Measurements from ENCODE around the gene MED9. TPM values are rescaled to one million over a fixed set of nuclear protein-coding genes. Genes with fewer than 3 reads are reported as not detected.

MED9 gene
- total and polyA plus RNA-seq, 11 donors = 26.3 to 64.4 (median 34.2) TPM

GRCh38 chr17:17511293-17511741 is 34.5 kb downstream of the MED9 start:
- no peak overlapping the region for H3K27ac ChIP-seq
- no peak for TF ChIP-seq POLR2A (IDR thresholded peaks at IDR 0.05)
- TF ChIP-seq, protein P1, sequence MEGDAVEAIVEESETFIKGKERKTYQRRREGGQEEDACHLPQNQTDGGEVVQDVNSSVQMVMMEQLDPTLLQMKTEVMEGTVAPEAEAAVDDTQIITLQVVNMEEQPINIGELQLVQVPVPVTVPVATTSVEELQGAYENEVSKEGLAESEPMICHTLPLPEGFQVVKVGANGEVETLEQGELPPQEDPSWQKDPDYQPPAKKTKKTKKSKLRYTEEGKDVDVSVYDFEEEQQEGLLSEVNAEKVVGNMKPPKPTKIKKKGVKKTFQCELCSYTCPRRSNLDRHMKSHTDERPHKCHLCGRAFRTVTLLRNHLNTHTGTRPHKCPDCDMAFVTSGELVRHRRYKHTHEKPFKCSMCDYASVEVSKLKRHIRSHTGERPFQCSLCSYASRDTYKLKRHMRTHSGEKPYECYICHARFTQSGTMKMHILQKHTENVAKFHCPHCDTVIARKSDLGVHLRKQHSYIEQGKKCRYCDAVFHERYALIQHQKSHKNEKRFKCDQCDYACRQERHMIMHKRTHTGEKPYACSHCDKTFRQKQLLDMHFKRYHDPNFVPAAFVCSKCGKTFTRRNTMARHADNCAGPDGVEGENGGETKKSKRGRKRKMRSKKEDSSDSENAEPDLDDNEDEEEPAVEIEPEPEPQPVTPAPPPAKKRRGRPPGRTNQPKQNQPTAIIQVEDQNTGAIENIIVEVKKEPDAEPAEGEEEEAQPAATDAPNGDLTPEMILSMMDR (IDR thresholded peaks at IDR 0.05) = no peak
- no peaks in the 10 kb centered on the region for H3K27me3 ChIP-seq
- intact Hi-C loops (cut with DNase I) = no loop called here
- WGBS, 4 donors = 80 to 84% (median 82%) methylated on average over 9 to 12 of the region's 12 CpGs
- H3K9me3 ChIP-seq = no peaks in the 10 kb centered on the region
- ATAC-seq (no peak), DNase-seq (peak in 2 of 5 donors; percentile 23 to 34)
- H3K4me1 ChIP-seq = peaks cover 0 to 20% (median 10%) of the 10 kb centered on the region in 12 donors
- no peak overlapping the region for H3K4me3 ChIP-seq
- H3K36me3 ChIP-seq = no peaks in the 10 kb centered on the region

GRCh38 chr17:17511881-17512858 is 35.4 kb downstream of the MED9 start:
- 83 to 86% (median 85%) methylated on average over 19 to 29 of the region's 29 CpGs for WGBS, 4 donors

DNA sequence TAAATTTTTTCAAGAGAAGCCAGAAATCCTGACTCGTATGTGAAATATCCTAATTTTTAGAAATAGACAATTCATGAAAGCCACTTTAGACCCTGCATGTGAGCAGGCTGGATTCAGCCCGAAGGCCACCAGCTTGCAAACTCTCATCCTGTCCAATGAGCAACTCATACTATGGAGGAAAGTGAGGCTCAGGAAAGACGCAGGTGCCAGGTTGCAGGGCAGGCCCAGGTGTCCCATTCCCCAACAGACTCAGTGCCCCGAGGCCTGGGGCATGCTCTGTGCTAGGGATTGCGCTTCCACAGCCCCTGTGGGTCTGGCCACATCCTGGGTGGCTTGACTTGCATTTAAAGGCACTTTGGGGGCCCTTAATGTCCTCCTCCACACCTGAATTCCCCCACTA is 36.1 kb downstream of the MED9 start:
- Histone ChIP-seq H3K4me1 (peaks cover 0 to 4% (median 0%) of the 10 kb centered on the region in 12 donors), H3K27me3 (no peaks in the 10 kb centered on the region), H3K9me3 (no peaks in the 10 kb centered on the region), H3K27ac (no peak overlapping the region), H3K4me3 (no peak overlapping the region), H3K36me3 (no peaks in the 10 kb centered on the region)
- no peak for ATAC-seq
- peak in 1 of 5 donors; percentile 13 for DNase-seq
- intact Hi-C loops (cut with DNase I) = no loop called here
- 85 to 96% (median 94%) methylated on average over 2 to 5 of the region's 5 CpGs for WGBS, 4 donors
- TF ChIP-seq, protein P1 (IDR thresholded peaks at IDR 0.05) = no peak
- TF ChIP-seq POLR2A (IDR thresholded peaks at IDR 0.05) = no peak

More at GRCh38 chr17:17511881-17512858, 35.4 kb downstream of the MED9 start:
- no peak for ATAC-seq
- DNase-seq = peak in 2 of 5 donors; percentile 28 to 51
- Histone ChIP-seq H3K36me3 (no peaks in the 10 kb centered on the region), H3K27me3 (no peaks in the 10 kb centered on the region), H3K9me3 (no peaks in the 10 kb centered on the region), H3K4me3 (no peak overlapping the region), H3K27ac (no peak overlapping the region), H3K4me1 (peaks cover 0 to 11% (median 3%) of the 10 kb centered on the region in 12 donors)
- TF ChIP-seq, protein P1 (IDR thresholded peaks at IDR 0.05) = no peak
- intact Hi-C loops (cut with DNase I) = no loop called here

DNA sequence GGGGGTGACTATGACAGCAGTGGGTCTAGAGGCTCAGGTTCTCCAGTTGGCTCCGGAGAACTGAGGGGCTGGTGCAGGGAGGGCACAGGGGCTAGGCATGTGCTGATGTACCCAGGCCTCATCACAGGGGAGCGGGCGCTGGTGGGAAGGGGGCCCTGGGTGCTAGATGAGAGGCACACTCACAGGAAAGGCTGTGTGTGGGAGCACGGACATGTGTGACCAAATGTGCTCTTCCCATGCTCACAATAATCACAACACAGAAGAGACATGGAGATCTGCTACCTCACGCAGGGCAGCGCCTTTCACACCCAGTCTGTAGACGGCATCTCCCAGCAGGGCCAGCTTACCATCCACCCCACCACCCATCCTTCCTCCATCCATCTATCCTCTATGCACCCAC is 36.8 kb downstream of the MED9 start:
- intact Hi-C loops (cut with DNase I) = no loop called here
- no peaks in the 10 kb centered on the region for H3K9me3 ChIP-seq
- no peaks in the 10 kb centered on the region for H3K36me3 ChIP-seq
- TF ChIP-seq POLR2A (IDR thresholded peaks at IDR 0.05) = no peak
- TF ChIP-seq, protein P1 (IDR thresholded peaks at IDR 0.05) = no peak
- no peak overlapping the region for H3K27ac ChIP-seq
- WGBS, 4 donors = 94 to 98% (median 97%) methylated on average over 7 of the region's 7 CpGs
- no peaks in the 10 kb centered on the region for H3K27me3 ChIP-seq
- H3K4me3 ChIP-seq = no peak overlapping the region
- H3K4me1 ChIP-seq = no peaks in the 10 kb centered on the region
- ATAC-seq (no peak), DNase-seq (no peak)

Data from heart left ventricle (tissue), 16 donors.